ENCODE results near the gene SKP1.

SKP1 gene

GRCh38 chr5:134143431-134143830 is 33.3 kb downstream of the SKP1 start:
- no peak for DNase-seq

GRCh38 chr5:134142806-134143205 is 33.9 kb downstream of the SKP1 start:
- DNase-seq, result no peak

GRCh38 chr5:134142052-134142451 is 34.7 kb downstream of the SKP1 start:
- DNase-seq, result no peak

GRCh38 chr5:134141331-134142050 is 35.3 kb downstream of the SKP1 start:
- DNase-seq, result no peak

GRCh38 chr5:134140530-134141201 is 36.1 kb downstream of the SKP1 start:
- DNase-seq, result peak; percentile 88

GRCh38 chr5:134139891-134140469 is 36.8 kb downstream of the SKP1 start:
- DNase-seq, result no peak

GRCh38 chr5:134139377-134139851 is 37.3 kb downstream of the SKP1 start:
- no peak for DNase-seq

- no peak for DNase-seq
These were observed 38.1 kb downstream of the SKP1 start for GRCh38 chr5:134138416-134139376.

GRCh38 chr5:134136771-134137170 is 40.0 kb downstream of the SKP1 start:
- DNase-seq, result no peak

- DNase-seq, result no peak
These were observed 40.5 kb downstream of the SKP1 start for GRCh38 chr5:134136221-134136631.

- DNase-seq, result no peak
These were observed 41.6 kb downstream of the SKP1 start for GRCh38 chr5:134135091-134135655.

GRCh38 chr5:134133995-134134541 is 42.7 kb downstream of the SKP1 start:
- DNase-seq, result no peak

GRCh38 chr5:134133188-134133994 is 43.4 kb downstream of the SKP1 start:
- DNase-seq, result no peak

- no peak for DNase-seq
These were observed 44.2 kb downstream of the SKP1 start for GRCh38 chr5:134132372-134133187.

GRCh38 chr5:134131578-134132350 is 45.0 kb downstream of the SKP1 start:
- no peak for DNase-seq

GRCh38 chr5:134131165-134131564 is 45.6 kb downstream of the SKP1 start:
- no peak for DNase-seq

GRCh38 chr5:134130239-134130945 is 46.4 kb downstream of the SKP1 start:
- no peak for DNase-seq

- DNase-seq, result no peak
These were observed 47.1 kb downstream of the SKP1 start for GRCh38 chr5:134129411-134130238.
